Measurements from ENCODE around the gene SUCNR1.
A peak's percentile ranks its signal among the peaks of the same experiment; 100 is the strongest.
"Not testable (repeated sequence)": the region's sequence is repeated elsewhere in the genome, so short reads cannot be mapped to it uniquely, and the experiment has no call there.

SUCNR1 gene

GRCh38 chr3:151901644-151902285 is 28.3 kb downstream of the SUCNR1 start:
- no peak for DNase-seq

GRCh38 chr3:151903501-151903991 is 30.1 kb downstream of the SUCNR1 start:
- no peak for DNase-seq

GRCh38 chr3:151905647-151906046 is 32.2 kb downstream of the SUCNR1 start:
- no peak for DNase-seq

- no peak for DNase-seq
Measured at GRCh38 chr3:151906751-151907150, 33.3 kb downstream of the SUCNR1 start.

GRCh38 chr3:151908399-151908798 is 35.0 kb downstream of the SUCNR1 start:
- no peak for DNase-seq

GRCh38 chr3:151909681-151910405 is 36.4 kb downstream of the SUCNR1 start:
- no peak for DNase-seq

- DNase-seq = no peak
Measured at GRCh38 chr3:151911462-151911861, 38.0 kb downstream of the SUCNR1 start.

GRCh38 chr3:151912028-151912427 is 38.6 kb downstream of the SUCNR1 start:
- no peak for DNase-seq

GRCh38 chr3:151916781-151917180 is 43.3 kb downstream of the SUCNR1 start:
- DNase-seq = no peak

GRCh38 chr3:151918253-151919029 is 45.0 kb downstream of the SUCNR1 start:
- DNase-seq = peak; percentile 23

GRCh38 chr3:151919030-151919328 is 45.5 kb downstream of the SUCNR1 start:
- no peak for DNase-seq

- DNase-seq = no peak
Measured at GRCh38 chr3:151919446-151919845, 46.0 kb downstream of the SUCNR1 start.

- DNase-seq = no peak
Measured at GRCh38 chr3:151923901-151924300, 50.5 kb downstream of the SUCNR1 start.

GRCh38 chr3:151924753-151925152 is 51.3 kb downstream of the SUCNR1 start:
- DNase-seq = no peak

GRCh38 chr3:151925419-151925818 is 52.0 kb downstream of the SUCNR1 start:
- no peak for DNase-seq

- DNase-seq = no peak
Measured at GRCh38 chr3:151925876-151926275, 52.4 kb downstream of the SUCNR1 start.

- DNase-seq = peak; percentile 18
Measured at GRCh38 chr3:151926956-151927355, 53.5 kb downstream of the SUCNR1 start.

GRCh38 chr3:151927915-151928525 is 54.6 kb downstream of the SUCNR1 start:
- DNase-seq = not testable (repeated sequence)

GRCh38 chr3:151931171-151931570 is 57.7 kb downstream of the SUCNR1 start:
- DNase-seq = no peak

- DNase-seq = no peak
Measured at GRCh38 chr3:151933234-151933853, 59.9 kb downstream of the SUCNR1 start.
